LNCAP (cell line): ENCODE results near the gene CENPQ.

Experiments used
- CTCF ChIP-seq: fragments of 450-650 bp; IDR thresholded peaks from 2 replicates; pipeline ENCODE4 v1.5.1; 2017; ENCODE audit warnings: mild to moderate bottlenecking

Gene CENPQ

GRCh38 chr6:49509342-49509741, 46.2 kb downstream of the CENPQ start:
- no peak for TF ChIP-seq CTCF

- no peak for TF ChIP-seq CTCF
These were observed 50.2 kb downstream of the CENPQ start for GRCh38 chr6:49513153-49513989.

- no peak for TF ChIP-seq CTCF
These were observed 51.7 kb downstream of the CENPQ start for GRCh38 chr6:49514571-49515484.

GRCh38 chr6:49515485-49516146, 52.4 kb downstream of the CENPQ start:
- TF ChIP-seq CTCF, result no peak

- TF ChIP-seq CTCF, result no peak
These were observed 53.0 kb downstream of the CENPQ start for GRCh38 chr6:49516147-49516505.

GRCh38 chr6:49517919-49518318, 54.7 kb downstream of the CENPQ start:
- TF ChIP-seq CTCF, result no peak

GRCh38 chr6:49519660-49520059, 56.5 kb downstream of the CENPQ start:
- TF ChIP-seq CTCF, result no peak
